ENCODE measurements around the gene ARHGAP35.

Gene ARHGAP35

DNA sequence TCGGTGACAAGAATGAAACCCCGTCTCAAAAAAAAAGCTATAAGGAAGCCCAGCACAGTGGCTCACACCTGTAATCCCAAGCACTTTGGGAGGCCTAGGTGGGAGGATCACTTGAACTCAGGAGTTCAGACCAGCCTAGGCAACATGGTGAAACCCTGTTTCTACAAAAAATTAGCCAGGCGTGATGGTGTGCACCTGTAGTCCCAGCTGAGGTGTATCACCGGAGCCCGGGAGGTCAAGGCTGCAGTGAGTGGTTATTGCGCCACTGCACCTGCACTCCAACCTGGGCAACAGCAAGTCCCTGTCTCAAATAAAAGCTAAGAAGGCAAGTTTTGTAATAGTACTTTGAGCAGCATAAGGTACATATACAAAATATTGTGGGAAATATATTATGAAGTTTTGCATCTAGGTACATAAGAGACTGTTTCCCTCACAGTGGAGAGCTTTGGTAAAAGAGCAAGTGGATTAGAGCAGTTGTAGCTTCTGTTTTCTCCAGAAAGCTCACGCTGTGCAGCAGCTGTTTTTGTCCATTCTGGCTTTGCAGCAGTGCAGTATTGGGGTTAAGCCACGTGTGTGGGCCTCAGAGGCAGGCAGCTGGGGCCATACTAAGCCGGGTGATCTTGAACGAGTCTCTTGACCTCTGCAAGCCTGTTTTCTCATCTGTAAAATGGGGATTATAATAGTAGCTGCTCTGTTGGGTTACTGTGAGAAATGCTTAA is 35.4 kb downstream of the ARHGAP35 start:
- Histone ChIP-seq H4K20me1 (peaks cover 100% of the 10 kb centered on the region), H3K9me3 (no peaks in the 10 kb centered on the region), H3K27ac (no peak overlapping the region), H3K4me1 (peaks cover 35% of the 10 kb centered on the region), H3K27me3 (no peaks in the 10 kb centered on the region), H3K36me3 (peaks cover 26% of the 10 kb centered on the region), H3K9ac (no peak overlapping the region), H3K4me2 (no peak overlapping the region; the same call in 1 of the 2 replicates), H3K4me3 (no peak overlapping the region)
- TF ChIP-seq Cebpa-rat (IDR thresholded peaks at IDR 0.05) = no peak

DNA sequence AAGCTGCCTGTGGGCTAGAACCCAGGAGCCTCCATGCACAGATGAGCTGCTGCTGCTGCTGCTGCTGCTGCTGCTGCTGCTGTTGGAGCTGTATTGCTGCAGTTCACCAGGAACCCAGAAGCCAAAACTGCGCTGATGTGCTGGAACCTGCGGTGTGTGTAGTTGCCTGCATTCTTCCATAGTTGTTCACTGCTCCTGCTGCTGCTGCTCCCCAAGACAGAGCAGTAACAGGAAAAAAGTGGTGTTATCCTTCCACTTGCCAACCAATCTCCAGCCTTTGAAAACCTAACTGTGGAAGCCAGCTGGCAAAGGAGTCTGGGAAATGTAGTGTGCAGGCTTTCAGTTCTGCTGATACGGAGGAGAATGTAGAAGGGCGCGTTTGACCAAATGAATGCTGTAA is 37.9 kb downstream of the ARHGAP35 start:
- Histone ChIP-seq H3K4me1 (peaks cover 27% of the 10 kb centered on the region), H3K27me3 (no peaks in the 10 kb centered on the region), H3K9ac (no peak overlapping the region), H4K20me1 (peaks cover 100% of the 10 kb centered on the region), H3K36me3 (peaks cover 26% of the 10 kb centered on the region), H3K4me2 (no peak overlapping the region), H3K9me3 (no peaks in the 10 kb centered on the region), H3K27ac (no peak overlapping the region), H3K4me3 (no peak overlapping the region)
- TF ChIP-seq Cebpa-rat (IDR thresholded peaks at IDR 0.05) = no peak

GRCh38 chr19:46900341-46900740 is 39.5 kb downstream of the ARHGAP35 start:
- H3K4me3 ChIP-seq = no peak overlapping the region
- peaks cover 29% of the 10 kb centered on the region for H3K36me3 ChIP-seq
- no peak for TF ChIP-seq Cebpa-rat (IDR thresholded peaks at IDR 0.05)
- no peak overlapping the region for H3K27ac ChIP-seq
- H3K9me3 ChIP-seq = no peaks in the 10 kb centered on the region
- H3K9ac ChIP-seq = no peak overlapping the region
- H4K20me1 ChIP-seq = peaks cover 100% of the 10 kb centered on the region
- no peaks in the 10 kb centered on the region for H3K27me3 ChIP-seq
- H3K4me1 ChIP-seq = peaks cover 33% of the 10 kb centered on the region
- H3K4me2 ChIP-seq = no peak overlapping the region

GRCh38 chr19:46901701-46902401 is 41.1 kb downstream of the ARHGAP35 start:
- Histone ChIP-seq H3K4me1 (peaks cover 26% of the 10 kb centered on the region), H3K36me3 (peaks cover 33% of the 10 kb centered on the region), H3K4me2 (no peak overlapping the region), H4K20me1 (peaks cover 100% of the 10 kb centered on the region), H3K27me3 (no peaks in the 10 kb centered on the region), H3K27ac (no peak overlapping the region), H3K9me3 (no peaks in the 10 kb centered on the region), H3K4me3 (no peak overlapping the region), H3K9ac (no peak overlapping the region)
- no peak for TF ChIP-seq Cebpa-rat (IDR thresholded peaks at IDR 0.05)

DNA sequence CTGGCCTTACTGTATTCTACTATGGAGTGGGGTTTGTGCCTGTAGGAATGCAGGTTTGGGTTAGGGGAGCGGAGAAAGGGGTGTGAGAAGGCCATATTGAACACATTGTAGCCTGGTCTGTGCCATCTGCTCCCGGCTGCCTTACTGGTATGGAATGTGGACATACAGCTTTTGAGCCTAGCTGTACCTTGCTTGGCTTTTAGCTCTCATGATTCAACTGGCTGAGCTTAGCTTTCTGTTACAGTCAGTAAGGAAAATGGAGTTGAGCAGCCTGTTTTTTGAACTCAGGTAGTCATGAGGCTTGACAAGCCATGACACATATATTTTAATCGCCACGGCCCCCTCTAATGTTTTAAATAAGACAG is 41.6 kb downstream of the ARHGAP35 start:
- no peak for TF ChIP-seq Cebpa-rat (IDR thresholded peaks at IDR 0.05)
- Histone ChIP-seq H3K27me3 (no peaks in the 10 kb centered on the region), H3K4me3 (no peak overlapping the region), H4K20me1 (peaks cover 100% of the 10 kb centered on the region), H3K36me3 (peaks cover 32% of the 10 kb centered on the region), H3K9ac (no peak overlapping the region), H3K4me1 (peaks cover 26% of the 10 kb centered on the region), H3K4me2 (no peak overlapping the region), H3K27ac (no peak overlapping the region), H3K9me3 (no peaks in the 10 kb centered on the region)

- TF ChIP-seq Cebpa-rat (IDR thresholded peaks at IDR 0.05) = no peak
- Histone ChIP-seq H3K9me3 (no peaks in the 10 kb centered on the region), H3K4me1 (peaks cover 35% of the 10 kb centered on the region), H4K20me1 (peaks cover 100% of the 10 kb centered on the region), H3K27ac (no peak overlapping the region), H3K36me3 (peaks cover 32% of the 10 kb centered on the region), H3K4me2 (peak overlapping the region; percentile 34), H3K4me3 (no peak overlapping the region), H3K27me3 (no peaks in the 10 kb centered on the region), H3K9ac (no peak overlapping the region)
Observed at GRCh38 chr19:46903458-46903857, 42.7 kb downstream of the ARHGAP35 start.

DNA sequence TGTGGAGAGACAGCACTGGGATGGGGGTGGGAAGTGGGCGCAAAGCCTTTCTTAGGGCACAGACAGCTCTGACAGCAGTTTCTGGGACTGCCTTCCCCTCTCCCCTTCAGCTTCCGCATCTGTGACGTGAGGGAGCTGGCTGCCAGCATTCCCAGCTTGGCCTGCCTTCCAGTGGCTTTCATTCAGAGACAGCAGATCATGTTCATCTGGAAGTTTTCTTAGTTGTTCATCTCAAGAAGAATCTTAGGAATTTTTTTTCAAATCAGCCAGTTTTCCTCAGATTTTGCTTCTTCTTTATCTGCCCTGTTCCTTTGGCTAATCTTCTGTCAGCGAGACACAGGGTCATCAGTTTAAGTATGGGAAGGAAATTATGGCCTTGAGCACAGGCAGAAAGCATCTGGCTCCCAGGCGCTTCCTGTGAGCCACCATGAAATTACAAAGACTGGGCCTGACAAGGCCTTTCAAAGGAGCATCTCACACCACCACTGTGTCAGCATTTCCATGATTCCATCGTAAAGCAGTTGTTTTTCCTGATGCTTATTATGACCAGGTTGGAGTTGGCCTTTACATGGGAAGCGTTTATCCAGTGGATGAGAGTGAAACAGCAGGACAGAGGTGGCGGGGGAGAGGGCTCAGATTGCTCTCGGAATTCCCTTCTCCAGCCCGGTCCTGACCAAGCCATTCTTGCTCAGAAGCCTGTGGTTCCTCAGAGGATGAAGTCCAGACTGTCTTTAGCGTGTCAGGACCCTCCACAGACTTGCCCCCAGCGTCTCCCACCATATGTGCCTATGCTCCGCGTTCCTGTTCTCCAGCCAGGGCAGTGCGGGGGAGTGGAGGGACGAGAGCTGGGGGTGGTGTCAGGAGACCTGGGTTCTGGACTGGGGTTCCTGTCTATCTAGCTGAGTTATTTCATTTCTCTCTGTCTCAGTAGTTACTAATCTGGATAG is 43.6 kb downstream of the ARHGAP35 start:
- H3K4me3 ChIP-seq = no peak overlapping the region
- no peak overlapping the region for H3K27ac ChIP-seq
- TF ChIP-seq Cebpa-rat (IDR thresholded peaks at IDR 0.05) = no peak
- H3K27me3 ChIP-seq = no peaks in the 10 kb centered on the region
- H3K4me1 ChIP-seq = peaks cover 44% of the 10 kb centered on the region
- H3K4me2 ChIP-seq = no peak overlapping the region
- H3K9ac ChIP-seq = no peak overlapping the region
- H3K9me3 ChIP-seq = no peaks in the 10 kb centered on the region
- peaks cover 23% of the 10 kb centered on the region for H3K36me3 ChIP-seq
- H4K20me1 ChIP-seq = peaks cover 100% of the 10 kb centered on the region

GRCh38 chr19:46906221-46906620 is 45.4 kb downstream of the ARHGAP35 start:
- no peaks in the 10 kb centered on the region for H3K27me3 ChIP-seq
- H3K36me3 ChIP-seq = peaks cover 41% of the 10 kb centered on the region
- TF ChIP-seq Cebpa-rat (IDR thresholded peaks at IDR 0.05) = no peak
- H3K27ac ChIP-seq = no peak overlapping the region
- peaks cover 9% of the 10 kb centered on the region for H3K9me3 ChIP-seq
- no peak overlapping the region for H3K4me3 ChIP-seq
- no peak overlapping the region for H3K9ac ChIP-seq
- H3K4me2 ChIP-seq = no peak overlapping the region
- peaks cover 100% of the 10 kb centered on the region for H4K20me1 ChIP-seq
- peaks cover 47% of the 10 kb centered on the region for H3K4me1 ChIP-seq

DNA sequence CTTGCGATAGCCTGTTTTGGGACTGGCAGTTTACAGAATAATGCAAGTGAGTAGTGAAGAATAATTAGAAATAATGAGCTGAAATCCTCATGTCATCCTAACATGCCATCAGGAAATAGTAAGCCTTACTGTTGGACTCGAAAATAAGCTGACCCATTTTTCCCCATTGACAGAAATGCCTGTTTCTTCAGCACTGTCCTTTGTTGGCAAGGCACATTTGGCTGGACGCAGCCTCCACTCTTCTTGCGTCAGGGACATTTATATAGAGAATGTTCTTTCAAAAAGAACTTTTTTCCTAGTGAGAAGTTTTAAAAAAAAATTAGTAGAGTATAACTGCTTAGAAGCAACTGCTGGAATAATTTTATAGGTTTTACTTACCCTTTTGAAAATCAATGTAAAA is 47.1 kb downstream of the ARHGAP35 start:
- Histone ChIP-seq H3K27ac (no peak overlapping the region), H3K9me3 (peaks cover 9% of the 10 kb centered on the region), H3K4me3 (no peak overlapping the region), H3K27me3 (no peaks in the 10 kb centered on the region), H3K9ac (no peak overlapping the region), H3K4me1 (peaks cover 43% of the 10 kb centered on the region), H4K20me1 (peaks cover 98% of the 10 kb centered on the region), H3K4me2 (no peak overlapping the region), H3K36me3 (peaks cover 42% of the 10 kb centered on the region)
- TF ChIP-seq Cebpa-rat (IDR thresholded peaks at IDR 0.05) = no peak

Data from BLaER1 (cell line).